ENCODE measurements around the gene SIN3B.

The SIN3B gene

GRCh38 chr19:16901491-16902175 lies 72.4 kb downstream of the SIN3B start:
- DNase-seq (ENCODE audit: low read depth) = no peak
- no peak overlapping the region for H3K4me3 ChIP-seq (ENCODE audit: control insufficient read depth, low read depth, low read length)
- no peak for TF ChIP-seq CTCF (IDR thresholded peaks at IDR 0.05; ENCODE audit: control insufficient read depth, insufficient read depth, low read depth, low read length, missing control alignments)

- no peak for TF ChIP-seq CTCF (IDR thresholded peaks at IDR 0.05; ENCODE audit: control insufficient read depth, insufficient read depth, low read depth, low read length, missing control alignments)
- DNase-seq (ENCODE audit: low read depth) = no peak
- no peak overlapping the region for H3K4me3 ChIP-seq (ENCODE audit: control insufficient read depth, low read depth, low read length)
Observed at GRCh38 chr19:16902545-16902944, 73.3 kb downstream of the SIN3B start.

GRCh38 chr19:16903347-16903746 lies 74.1 kb downstream of the SIN3B start:
- TF ChIP-seq CTCF (IDR thresholded peaks at IDR 0.05; ENCODE audit: control insufficient read depth, insufficient read depth, low read depth, low read length, missing control alignments) = no peak
- no peak overlapping the region for H3K4me3 ChIP-seq (ENCODE audit: control insufficient read depth, low read depth, low read length)
- no peak for DNase-seq (ENCODE audit: low read depth)

DNA sequence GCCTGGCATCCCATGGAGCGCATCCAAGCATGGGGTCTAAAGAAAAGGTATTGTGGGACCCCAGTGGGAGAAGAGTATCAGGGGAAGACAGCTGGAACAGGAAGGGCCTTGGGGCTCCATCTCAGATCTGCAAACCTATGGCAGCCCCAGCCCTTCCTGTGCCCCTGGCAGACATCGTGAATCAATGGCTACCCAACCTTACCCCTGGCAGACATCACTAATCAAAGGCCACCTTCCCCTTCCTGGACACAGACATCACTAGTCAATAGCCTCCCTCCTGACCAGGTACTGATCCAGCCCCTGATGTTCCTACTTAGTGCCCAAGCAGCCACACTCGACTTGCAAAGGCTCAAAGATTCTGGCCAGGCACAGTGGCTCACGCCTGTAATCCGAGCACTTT lies 75.4 kb downstream of the SIN3B start:
- no peak overlapping the region for H3K4me3 ChIP-seq (ENCODE audit: control insufficient read depth, low read depth, low read length)
- TF ChIP-seq CTCF (IDR thresholded peaks at IDR 0.05; ENCODE audit: control insufficient read depth, insufficient read depth, low read depth, low read length, missing control alignments) = no peak
- no peak for DNase-seq (ENCODE audit: low read depth)

DNA sequence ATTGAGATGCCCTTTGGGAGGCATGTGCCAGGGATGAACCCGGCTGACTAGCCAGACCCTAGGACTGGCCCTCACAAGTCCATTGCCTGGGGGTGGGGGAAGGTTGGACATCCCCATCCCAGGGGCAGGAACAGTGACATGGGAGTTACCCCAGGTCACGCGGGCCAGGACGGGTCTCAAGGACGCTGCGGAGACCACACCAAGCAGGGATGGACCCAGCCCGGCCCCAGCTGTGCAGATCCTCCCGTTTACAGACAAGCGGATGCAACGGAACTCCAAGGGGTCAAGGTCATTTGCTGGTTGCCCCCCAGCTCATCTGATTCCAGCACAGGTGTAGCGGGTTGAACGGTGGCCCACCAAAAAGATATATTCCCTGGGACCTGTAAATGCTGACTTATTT lies 79.6 kb downstream of the SIN3B start:
- DNase-seq (ENCODE audit: low read depth) = no peak
- no peak overlapping the region for H3K4me3 ChIP-seq (ENCODE audit: control insufficient read depth, low read depth, low read length)
- no peak for TF ChIP-seq CTCF (IDR thresholded peaks at IDR 0.05; ENCODE audit: control insufficient read depth, insufficient read depth, low read depth, low read length, missing control alignments)

- no peak overlapping the region for H3K4me3 ChIP-seq (ENCODE audit: control insufficient read depth, low read depth, low read length)
- TF ChIP-seq CTCF (IDR thresholded peaks at IDR 0.05; ENCODE audit: control insufficient read depth, insufficient read depth, low read depth, low read length, missing control alignments) = no peak
- no peak for DNase-seq (ENCODE audit: low read depth)
Observed at GRCh38 chr19:16911046-16911445, 81.8 kb downstream of the SIN3B start.

All from AG09309 (cell line).